ENCODE results near the gene ADGRL3. TPM values are rescaled to one million over a fixed set of nuclear protein-coding genes. Genes with fewer than 3 reads are reported as not detected.

Gene ADGRL3
- total RNA-seq, 4 donors from 2014 or later, result 4.6 to 7.1 (median 6.3) TPM

- Histone ChIP-seq H3K27me3 (no peaks in the 10 kb centered on the region), H3K4me1 (no peaks in the 10 kb centered on the region), H3K9me3 (no peaks in the 10 kb centered on the region), H3K27ac (replicated peaks in 1 of 4) (no peak overlapping the region), H3K36me3 (no peaks in the 10 kb centered on the region), H3K4me3 (no peak overlapping the region)
- 83% methylated on average over 6 of the region's 6 CpGs for WGBS
- no peak for DNase-seq (ENCODE audit: extremely low spot score)
- intact Hi-C loops (cut with DNase I), result no loop called here
- TF ChIP-seq CTCF (IDR thresholded peaks at IDR 0.05), result no peak
- TF ChIP-seq EP300 (IDR thresholded peaks at IDR 0.05), result no peak
- no peak for TF ChIP-seq POLR2AphosphoS5 (IDR thresholded peaks at IDR 0.05)
- no peak for TF ChIP-seq POLR2A (IDR thresholded peaks at IDR 0.05; ENCODE audit: low read depth)
These were observed 660.2 kb downstream of the ADGRL3 start for GRCh38 chr4:61860376-61860775.

- TF ChIP-seq EP300 (IDR thresholded peaks at IDR 0.05) (no peak), POLR2AphosphoS5 (IDR thresholded peaks at IDR 0.05) (no peak), CTCF (IDR thresholded peaks at IDR 0.05) (no peak), POLR2A (IDR thresholded peaks at IDR 0.05; ENCODE audit: low read depth) (no peak)
- H3K27ac ChIP-seq (replicated peaks in 1 of 4), result no peak overlapping the region
- no peaks in the 10 kb centered on the region for H3K27me3 ChIP-seq
- no peaks in the 10 kb centered on the region for H3K4me1 ChIP-seq
- 86% methylated on average over 1 of the region's 1 CpG for WGBS
- no peaks in the 10 kb centered on the region for H3K9me3 ChIP-seq
- no peak overlapping the region for H3K4me3 ChIP-seq
- intact Hi-C loops (cut with DNase I), result no loop called here
- H3K36me3 ChIP-seq, result no peaks in the 10 kb centered on the region
- DNase-seq (ENCODE audit: extremely low spot score), result no peak
These were observed 664.2 kb downstream of the ADGRL3 start for GRCh38 chr4:61864286-61864685.

- WGBS, result 76% methylated on average over 4 of the region's 4 CpGs
- Histone ChIP-seq H3K27me3 (no peaks in the 10 kb centered on the region), H3K4me1 (no peaks in the 10 kb centered on the region), H3K9me3 (no peaks in the 10 kb centered on the region), H3K27ac (replicated peaks in 1 of 4) (no peak overlapping the region), H3K36me3 (no peaks in the 10 kb centered on the region), H3K4me3 (no peak overlapping the region)
- intact Hi-C loops (cut with DNase I), result no loop called here
- no peak for TF ChIP-seq EP300 (IDR thresholded peaks at IDR 0.05)
- TF ChIP-seq POLR2AphosphoS5 (IDR thresholded peaks at IDR 0.05), result no peak
- TF ChIP-seq CTCF (IDR thresholded peaks at IDR 0.05), result no peak
- TF ChIP-seq POLR2A (IDR thresholded peaks at IDR 0.05; ENCODE audit: low read depth), result no peak
- no peak for DNase-seq (ENCODE audit: extremely low spot score)
These were observed 666.4 kb downstream of the ADGRL3 start for GRCh38 chr4:61866378-61867030.

- no peaks in the 10 kb centered on the region for H3K36me3 ChIP-seq
- TF ChIP-seq CTCF (IDR thresholded peaks at IDR 0.05) (no peak), POLR2AphosphoS5 (IDR thresholded peaks at IDR 0.05) (no peak), POLR2A (IDR thresholded peaks at IDR 0.05; ENCODE audit: low read depth) (no peak), EP300 (IDR thresholded peaks at IDR 0.05) (no peak)
- H3K9me3 ChIP-seq, result no peaks in the 10 kb centered on the region
- no peak overlapping the region for H3K4me3 ChIP-seq
- intact Hi-C loops (cut with DNase I), result no loop called here
- no peaks in the 10 kb centered on the region for H3K4me1 ChIP-seq
- no peaks in the 10 kb centered on the region for H3K27me3 ChIP-seq
- H3K27ac ChIP-seq (replicated peaks in 1 of 4), result no peak overlapping the region
- WGBS, result 70% methylated on average over 3 of the region's 3 CpGs
- DNase-seq (ENCODE audit: extremely low spot score), result no peak
These were observed 672.9 kb downstream of the ADGRL3 start for GRCh38 chr4:61872983-61873382.

GRCh38 chr4:61877266-61877665 lies 677.1 kb downstream of the ADGRL3 start:
- no peak overlapping the region for H3K27ac ChIP-seq (replicated peaks in 1 of 4)
- no peaks in the 10 kb centered on the region for H3K36me3 ChIP-seq
- TF ChIP-seq POLR2A (IDR thresholded peaks at IDR 0.05; ENCODE audit: low read depth) (no peak), POLR2AphosphoS5 (IDR thresholded peaks at IDR 0.05) (no peak), CTCF (IDR thresholded peaks at IDR 0.05) (no peak), EP300 (IDR thresholded peaks at IDR 0.05) (no peak)
- H3K9me3 ChIP-seq, result no peaks in the 10 kb centered on the region
- no peak for DNase-seq (ENCODE audit: extremely low spot score)
- H3K27me3 ChIP-seq, result no peaks in the 10 kb centered on the region
- intact Hi-C loops (cut with DNase I), result no loop called here
- H3K4me1 ChIP-seq, result no peaks in the 10 kb centered on the region
- H3K4me3 ChIP-seq, result no peak overlapping the region

All from esophagus muscularis mucosa (tissue), 4 donors.